Measurements from ENCODE around the gene SAMHD1.
"Not testable (repeated sequence)": the region's sequence is repeated elsewhere in the genome, so short reads cannot be mapped to it uniquely, and the experiment has no call there.

The SAMHD1 gene

GRCh38 chr20:36957875-36958667 is 6.6 kb upstream of the SAMHD1 start:
- no peaks in the 10 kb centered on the region; the same call in 1 of the 2 replicates for H3K27me3 ChIP-seq
- peaks cover 12% of the 10 kb centered on the region for H3K36me3 ChIP-seq
- no peak overlapping the region for H3K4me2 ChIP-seq
- H3K27ac ChIP-seq = no peak overlapping the region
- H3K4me1 ChIP-seq = peaks cover 15% of the 10 kb centered on the region
- H3K9ac ChIP-seq = no peak overlapping the region
- no peak for TF ChIP-seq Cebpa-rat (IDR thresholded peaks at IDR 0.05)
- H4K20me1 ChIP-seq = no peaks in the 10 kb centered on the region
- H3K9me3 ChIP-seq = peaks cover 29% of the 10 kb centered on the region
- no peak overlapping the region for H3K4me3 ChIP-seq

- H3K9me3 ChIP-seq = peaks cover 15% of the 10 kb centered on the region
- no peaks in the 10 kb centered on the region for H3K36me3 ChIP-seq
- TF ChIP-seq Cebpa-rat (IDR thresholded peaks at IDR 0.05) = no peak
- H3K4me2 ChIP-seq = no peak overlapping the region
- H3K9ac ChIP-seq = no peak overlapping the region
- H3K27me3 ChIP-seq = peaks cover 8% of the 10 kb centered on the region
- H3K4me3 ChIP-seq = no peak overlapping the region
- H3K27ac ChIP-seq = no peak overlapping the region
- H3K4me1 ChIP-seq = peaks cover 22% of the 10 kb centered on the region
- no peaks in the 10 kb centered on the region for H4K20me1 ChIP-seq
Observed at GRCh38 chr20:36956674-36957073, 5.2 kb upstream of the SAMHD1 start.

GRCh38 chr20:36956016-36956415 is 4.5 kb upstream of the SAMHD1 start:
- H3K27ac ChIP-seq = no peak overlapping the region
- no peak overlapping the region for H3K9ac ChIP-seq
- no peaks in the 10 kb centered on the region for H3K36me3 ChIP-seq
- H3K27me3 ChIP-seq = peaks cover 15% of the 10 kb centered on the region
- 0 out of 2 replicates have a peak, but pooled peaks cover 2% of the 10 kb centered on the region for H4K20me1 ChIP-seq
- H3K4me2 ChIP-seq = no peak overlapping the region
- no peak for TF ChIP-seq Cebpa-rat (IDR thresholded peaks at IDR 0.05)
- peaks cover 9% of the 10 kb centered on the region; the same call in 1 of the 2 replicates for H3K9me3 ChIP-seq
- H3K4me1 ChIP-seq = peaks cover 26% of the 10 kb centered on the region
- no peak overlapping the region for H3K4me3 ChIP-seq

GRCh38 chr20:36951979-36952738 is 651 bp upstream of the SAMHD1 start:
- H3K4me2 ChIP-seq = peak overlapping the region; percentile 100
- H3K9me3 ChIP-seq = no peaks in the 10 kb centered on the region
- no peak for TF ChIP-seq Cebpa-rat (IDR thresholded peaks at IDR 0.05)
- no peak overlapping the region for H3K27ac ChIP-seq
- peak overlapping the region; percentile 77 for H3K4me3 ChIP-seq
- H3K36me3 ChIP-seq = no peaks in the 10 kb centered on the region
- peaks cover 33% of the 10 kb centered on the region for H3K4me1 ChIP-seq
- 0 out of 2 replicates have a peak, but pooled peaks cover 16% of the 10 kb centered on the region for H4K20me1 ChIP-seq
- H3K9ac ChIP-seq = peak overlapping the region; percentile 55; the same call in 1 of the 2 replicates
- peaks cover 34% of the 10 kb centered on the region for H3K27me3 ChIP-seq

- no peaks in the 10 kb centered on the region for H3K9me3 ChIP-seq
- H3K27ac ChIP-seq = no peak overlapping the region
- peak overlapping the region; percentile 77 for H3K4me3 ChIP-seq
- no peaks in the 10 kb centered on the region for H3K36me3 ChIP-seq
- no peak for TF ChIP-seq Cebpa-rat (IDR thresholded peaks at IDR 0.05)
- peaks cover 31% of the 10 kb centered on the region for H3K4me1 ChIP-seq
- 0 out of 2 replicates have a peak, but pooled peaks cover 16% of the 10 kb centered on the region for H4K20me1 ChIP-seq
- H3K27me3 ChIP-seq = peaks cover 34% of the 10 kb centered on the region
- H3K4me2 ChIP-seq = peak overlapping the region; percentile 100
- peak overlapping the region; percentile 55; the same call in 1 of the 2 replicates for H3K9ac ChIP-seq
Observed at GRCh38 chr20:36950414-36951197, 902 bp downstream of the SAMHD1 start.

GRCh38 chr20:36941401-36941835 is 10.1 kb downstream of the SAMHD1 start:
- H3K36me3 ChIP-seq = no peaks in the 10 kb centered on the region
- no peaks in the 10 kb centered on the region for H3K27me3 ChIP-seq
- no peak overlapping the region for H3K4me2 ChIP-seq
- H3K27ac ChIP-seq = no peak overlapping the region
- H4K20me1 ChIP-seq = no peaks in the 10 kb centered on the region
- H3K9ac ChIP-seq = no peak overlapping the region
- no peaks in the 10 kb centered on the region for H3K9me3 ChIP-seq
- no peaks in the 10 kb centered on the region for H3K4me1 ChIP-seq
- TF ChIP-seq Cebpa-rat (IDR thresholded peaks at IDR 0.05) = no peak
- H3K4me3 ChIP-seq = no peak overlapping the region

- Histone ChIP-seq H3K36me3 (no peaks in the 10 kb centered on the region), H3K27ac (no peak overlapping the region), H3K9ac (no peak overlapping the region), H3K4me3 (no peak overlapping the region), H3K4me1 (no peaks in the 10 kb centered on the region), H3K9me3 (no peaks in the 10 kb centered on the region), H4K20me1 (no peaks in the 10 kb centered on the region), H3K4me2 (no peak overlapping the region), H3K27me3 (no peaks in the 10 kb centered on the region)
- no peak for TF ChIP-seq Cebpa-rat (IDR thresholded peaks at IDR 0.05)
Observed at GRCh38 chr20:36937402-36937770, 14.1 kb downstream of the SAMHD1 start.

- not testable (repeated sequence) for H3K9me3 ChIP-seq, H3K4me1 ChIP-seq, H3K4me2 ChIP-seq, H3K27me3 ChIP-seq, H3K36me3 ChIP-seq, H3K27ac ChIP-seq, H4K20me1 ChIP-seq, H3K4me3 ChIP-seq, H3K9ac ChIP-seq
Observed at GRCh38 chr20:36936761-36937401, 14.6 kb downstream of the SAMHD1 start.

- TF ChIP-seq Cebpa-rat (IDR thresholded peaks at IDR 0.05) = no peak
- H3K9ac ChIP-seq = no peak overlapping the region
- no peak overlapping the region for H3K27ac ChIP-seq
- no peaks in the 10 kb centered on the region for H3K9me3 ChIP-seq
- no peaks in the 10 kb centered on the region for H3K36me3 ChIP-seq
- H3K4me2 ChIP-seq = no peak overlapping the region
- no peaks in the 10 kb centered on the region for H3K4me1 ChIP-seq
- H3K27me3 ChIP-seq = no peaks in the 10 kb centered on the region
- H3K4me3 ChIP-seq = no peak overlapping the region
- H4K20me1 ChIP-seq = no peaks in the 10 kb centered on the region
Observed at GRCh38 chr20:36936341-36936740, 15.2 kb downstream of the SAMHD1 start.

GRCh38 chr20:36933571-36933970 is 17.9 kb downstream of the SAMHD1 start:
- not testable (repeated sequence) for H3K36me3 ChIP-seq, H4K20me1 ChIP-seq

More at GRCh38 chr20:36933571-36933970, 17.9 kb downstream of the SAMHD1 start:
- H3K4me3 ChIP-seq, H3K27me3 ChIP-seq, H3K27ac ChIP-seq, H3K9me3 ChIP-seq, H3K9ac ChIP-seq, H3K4me2 ChIP-seq, H3K4me1 ChIP-seq: not testable (repeated sequence)

Data from BLaER1 (cell line).